ENCODE results near the gene HS3ST6.
"Not testable (repeated sequence)": the region's sequence is repeated elsewhere in the genome, so short reads cannot be mapped to it uniquely, and the experiment has no call there.

The HS3ST6 gene

DNA sequence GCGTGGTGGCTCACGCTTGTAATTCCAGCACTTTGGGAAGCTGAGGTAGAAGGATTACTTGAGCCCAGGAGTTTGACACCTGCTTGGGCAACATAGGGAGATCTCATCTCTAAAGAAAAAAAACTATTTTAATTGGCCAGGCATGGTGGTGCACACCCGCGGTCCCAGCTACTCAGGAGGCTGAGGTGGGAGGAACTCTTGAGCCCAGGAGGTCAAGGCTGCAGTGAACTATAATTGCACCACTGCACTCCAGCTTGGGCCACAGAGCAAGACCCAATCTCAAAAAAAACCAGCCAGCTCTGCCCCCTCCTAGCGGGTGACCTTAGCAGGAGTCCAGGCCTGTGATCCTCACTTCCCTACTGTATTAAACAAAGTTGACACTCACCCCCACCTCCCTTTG is 5.9 kb upstream of the HS3ST6 start:
- no peak for DNase-seq

GRCh38 chr16:1923299-1924034 is 5.3 kb upstream of the HS3ST6 start:
- peak; percentile 16 for DNase-seq

- no peak for DNase-seq
Observed at GRCh38 chr16:1922357-1922756, 4.1 kb upstream of the HS3ST6 start.

- no peak for DNase-seq
Observed at GRCh38 chr16:1920727-1921171, 2.5 kb upstream of the HS3ST6 start.

DNA sequence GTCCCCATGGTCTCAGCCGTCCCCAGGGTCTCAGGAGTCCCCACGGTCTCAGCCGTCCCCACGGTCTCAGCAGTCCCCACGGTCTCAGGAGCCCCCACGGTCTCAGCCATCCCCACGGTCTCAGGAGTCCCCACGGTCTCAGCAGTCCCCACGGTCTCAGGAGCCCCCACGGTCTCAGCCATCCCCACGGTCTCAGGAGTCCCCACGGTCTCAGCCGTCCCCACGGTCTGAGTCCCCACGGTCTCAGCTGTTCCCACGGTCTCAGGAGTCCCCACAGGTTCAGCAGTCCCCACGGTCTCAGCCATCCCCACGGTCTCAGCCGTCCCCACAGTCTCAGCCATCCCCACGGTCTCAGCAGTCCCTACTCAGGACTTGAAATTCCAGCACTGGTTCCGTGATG is 1.9 kb upstream of the HS3ST6 start:
- not testable (repeated sequence) for DNase-seq

GRCh38 chr16:1919327-1919998 is 1.2 kb upstream of the HS3ST6 start:
- no peak for DNase-seq

DNA sequence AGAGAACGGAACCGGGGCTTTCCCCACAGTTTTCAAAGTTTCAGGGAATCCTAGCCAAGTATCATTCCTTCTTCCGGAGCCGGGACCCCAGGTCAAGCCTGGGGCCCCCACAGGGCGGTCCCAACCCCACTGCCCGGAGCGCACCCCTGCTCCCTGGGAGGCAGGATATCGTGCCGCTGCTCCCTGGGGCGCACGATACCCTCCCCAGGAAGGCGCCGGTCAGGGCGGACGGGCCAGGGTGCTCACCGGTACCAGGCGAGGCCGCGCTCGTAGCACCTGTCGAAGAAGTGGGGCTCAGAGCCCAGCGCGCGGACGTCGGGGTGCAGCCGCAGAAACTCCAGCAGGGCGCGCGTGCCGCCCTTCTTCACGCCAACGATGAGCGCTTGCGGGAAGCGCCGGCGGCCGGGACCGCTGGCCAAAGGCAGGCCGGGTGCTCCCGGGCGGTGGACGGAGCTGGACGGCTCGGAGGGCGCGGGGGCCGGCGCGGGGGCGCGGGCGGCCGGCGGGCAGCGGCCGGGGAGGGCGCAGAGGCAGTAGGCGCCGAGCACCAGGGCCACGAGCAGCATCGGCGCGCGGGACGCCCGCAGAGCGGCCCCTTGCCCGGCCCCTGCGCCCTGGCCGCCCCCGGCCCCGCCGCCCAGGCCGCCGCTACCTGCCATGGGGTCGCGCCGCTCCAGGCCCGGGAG is 407 bp downstream of the HS3ST6 start:
- DNase-seq = no peak

GRCh38 chr16:1917056-1917664 is 1.1 kb downstream of the HS3ST6 start:
- no peak for DNase-seq

- no peak for DNase-seq
Observed at GRCh38 chr16:1916640-1916990, 1.6 kb downstream of the HS3ST6 start.

- no peak for DNase-seq
Observed at GRCh38 chr16:1915732-1916639, 2.2 kb downstream of the HS3ST6 start.

- no peak for DNase-seq
Observed at GRCh38 chr16:1914988-1915387, 3.2 kb downstream of the HS3ST6 start.

DNA sequence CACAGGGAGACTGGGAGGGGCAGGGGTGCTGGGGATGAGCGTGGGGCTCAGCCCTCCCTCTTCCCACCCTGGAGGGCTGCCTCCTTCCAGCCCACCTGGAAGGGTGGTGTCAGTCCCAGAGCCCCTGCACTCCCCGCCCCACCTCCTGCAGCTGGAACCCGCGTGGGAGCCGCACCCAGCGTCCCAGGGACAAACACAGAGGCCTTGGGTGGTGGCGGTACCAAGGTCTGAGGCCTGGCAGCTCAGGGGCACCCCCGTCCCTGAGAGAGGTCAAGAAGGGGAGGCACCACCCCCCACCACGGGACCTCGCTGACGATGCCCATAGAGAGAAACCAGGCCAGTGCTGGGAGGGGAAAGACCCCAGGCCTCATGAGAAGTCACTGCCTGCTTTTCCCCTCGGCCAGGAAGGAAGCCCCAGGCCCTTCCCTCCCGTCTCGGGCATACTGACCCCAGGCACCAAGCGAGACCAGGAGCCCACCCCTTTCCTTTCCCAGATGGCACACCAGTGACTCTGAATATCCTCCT is 4.1 kb downstream of the HS3ST6 start:
- no peak for DNase-seq

DNA sequence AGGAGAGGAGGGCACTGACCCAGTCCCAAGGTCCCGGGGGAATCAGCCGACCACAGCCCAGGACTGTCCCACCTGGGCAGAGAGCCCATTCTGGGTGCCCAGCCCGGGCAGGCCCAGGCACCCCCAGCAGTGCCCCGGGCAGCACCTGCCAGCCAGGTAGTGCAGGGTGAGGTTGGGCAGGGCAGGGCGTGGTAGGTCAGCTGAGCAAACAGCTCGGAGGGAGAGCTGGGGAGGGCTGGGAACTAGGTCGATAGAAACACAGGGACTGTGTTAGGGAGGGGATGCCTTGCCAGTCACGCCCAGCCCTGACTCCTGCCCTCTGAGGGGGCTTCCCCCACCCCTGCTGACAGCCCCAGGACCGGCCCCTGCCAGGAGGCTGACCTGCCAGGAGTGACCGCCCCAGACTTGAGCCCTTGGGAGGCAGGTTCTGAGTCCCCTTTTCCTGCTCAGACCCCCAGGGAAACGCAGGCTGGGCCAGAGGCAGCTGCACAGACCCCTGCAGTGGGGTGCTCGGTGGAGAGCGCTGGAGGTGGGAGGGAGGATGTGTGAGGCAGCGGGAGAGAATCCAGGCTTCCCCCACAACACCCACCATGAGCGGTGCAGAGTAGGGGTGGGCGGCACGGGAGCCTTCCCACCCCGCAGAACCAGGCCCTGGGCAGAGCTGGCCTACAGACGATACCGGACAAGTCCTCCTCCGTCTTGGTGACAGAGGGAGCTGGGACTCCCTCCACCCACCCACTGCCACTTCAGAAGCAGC is 4.7 kb downstream of the HS3ST6 start:
- no peak for DNase-seq

GRCh38 chr16:1912215-1912543 is 6.0 kb downstream of the HS3ST6 start:
- no peak for DNase-seq

DNA sequence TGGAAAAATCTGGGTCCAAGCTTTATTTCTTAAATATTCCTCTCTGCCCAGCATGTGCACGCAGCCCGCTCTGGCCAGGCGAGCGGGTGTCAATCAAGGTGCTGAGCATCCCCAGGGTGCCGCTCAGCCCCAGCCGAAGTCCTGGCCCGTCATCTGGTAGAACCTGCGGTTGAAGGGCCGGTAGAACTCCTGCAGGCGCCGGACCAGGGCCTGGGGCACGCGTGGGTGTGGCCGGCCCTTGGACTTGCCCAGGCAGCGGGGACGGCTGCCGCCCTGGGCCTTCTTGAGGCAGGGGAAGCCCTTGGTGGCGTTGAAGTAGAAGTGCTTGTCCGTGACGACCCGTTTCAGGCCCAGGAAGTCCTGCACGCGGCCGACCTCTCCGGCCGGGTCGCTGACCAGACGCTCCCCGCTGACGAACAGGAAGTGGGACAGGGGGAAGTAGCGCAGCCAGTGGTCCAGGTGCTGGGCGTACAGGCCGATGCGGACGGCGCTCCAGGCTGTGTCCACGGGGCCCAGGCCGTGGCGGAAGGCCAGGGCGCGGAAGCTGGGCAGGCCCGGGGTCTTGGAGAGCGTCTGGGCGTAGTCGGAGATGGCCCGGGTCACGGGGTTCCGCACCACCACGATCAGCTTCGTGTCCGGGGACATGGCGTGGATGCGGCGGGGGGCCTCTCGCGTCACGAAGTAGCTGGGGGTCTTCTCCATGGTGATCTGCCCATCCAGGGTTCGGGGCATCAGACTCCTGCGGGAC is 6.6 kb downstream of the HS3ST6 start:
- no peak for DNase-seq

DNA sequence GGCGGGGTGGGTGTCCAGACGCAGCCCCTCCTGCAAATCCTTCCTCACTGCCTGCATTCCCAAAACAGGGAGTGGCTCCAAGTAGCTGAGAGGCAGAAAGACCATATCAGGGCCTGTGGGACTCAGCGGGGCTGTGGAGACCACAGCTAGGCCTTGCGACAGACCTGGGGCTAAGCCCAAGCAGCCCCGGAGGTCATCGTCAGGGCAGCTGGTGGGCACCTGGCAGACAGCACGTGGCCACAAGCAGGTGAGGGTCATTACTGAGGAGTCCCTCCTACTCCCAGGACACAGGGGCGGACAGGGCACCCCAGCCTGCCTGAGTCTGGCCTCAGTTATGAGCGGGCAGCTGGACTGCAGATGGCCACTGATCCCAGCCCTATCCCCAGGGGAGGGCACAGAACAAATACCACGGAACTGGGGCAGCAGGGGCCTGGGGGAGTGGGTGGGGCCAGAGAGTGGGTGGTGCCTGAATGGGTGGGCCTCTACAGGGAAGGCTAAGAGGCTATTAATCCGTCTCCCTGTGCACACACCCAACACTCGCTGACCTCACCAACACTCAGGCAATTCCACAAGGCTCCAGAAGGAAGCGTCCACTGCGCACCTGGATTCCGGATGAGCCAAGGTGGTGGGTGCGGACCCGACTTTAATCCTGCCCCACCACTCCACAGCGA is 8.5 kb downstream of the HS3ST6 start:
- DNase-seq = no peak

- DNase-seq = no peak
Observed at GRCh38 chr16:1908983-1909382, 9.2 kb downstream of the HS3ST6 start.

GRCh38 chr16:1908184-1908583 is 10.0 kb downstream of the HS3ST6 start:
- DNase-seq = no peak

DNA sequence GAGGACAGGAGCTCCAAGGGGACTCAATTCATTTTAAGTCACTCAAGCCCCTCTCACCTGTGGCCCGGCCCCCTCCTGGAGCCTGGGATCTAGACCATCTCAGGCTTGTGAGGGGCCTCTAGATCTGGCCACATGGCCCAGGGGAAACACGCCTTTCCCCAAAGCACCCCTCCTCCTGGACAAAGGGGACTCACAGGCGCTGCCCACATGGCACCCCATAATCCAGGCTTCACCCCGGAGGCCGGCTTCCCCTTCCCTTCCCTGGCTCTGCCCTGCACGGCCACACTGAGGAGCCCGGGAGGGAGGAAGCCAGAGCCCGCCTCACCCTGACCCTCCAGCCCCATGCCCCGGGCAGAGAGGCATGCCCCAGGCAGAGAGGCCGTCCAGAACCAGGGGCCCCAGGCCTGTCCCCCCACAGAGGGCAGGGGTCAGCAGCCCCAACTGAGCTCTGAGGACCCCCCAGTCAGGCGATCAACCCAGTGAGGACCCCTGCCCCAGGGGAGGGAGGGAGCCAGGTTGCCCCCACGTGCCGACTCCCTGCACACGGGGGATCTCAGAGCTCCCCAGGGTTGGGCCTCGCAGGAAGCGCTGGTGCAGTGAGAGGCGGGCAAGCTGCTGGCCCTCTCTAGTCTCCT is 10.9 kb downstream of the HS3ST6 start:
- no peak for DNase-seq

- no peak for DNase-seq
Observed at GRCh38 chr16:1906846-1907165, 11.4 kb downstream of the HS3ST6 start.
